Measurements from ENCODE around the gene HTR3D.

HTR3D gene

DNA sequence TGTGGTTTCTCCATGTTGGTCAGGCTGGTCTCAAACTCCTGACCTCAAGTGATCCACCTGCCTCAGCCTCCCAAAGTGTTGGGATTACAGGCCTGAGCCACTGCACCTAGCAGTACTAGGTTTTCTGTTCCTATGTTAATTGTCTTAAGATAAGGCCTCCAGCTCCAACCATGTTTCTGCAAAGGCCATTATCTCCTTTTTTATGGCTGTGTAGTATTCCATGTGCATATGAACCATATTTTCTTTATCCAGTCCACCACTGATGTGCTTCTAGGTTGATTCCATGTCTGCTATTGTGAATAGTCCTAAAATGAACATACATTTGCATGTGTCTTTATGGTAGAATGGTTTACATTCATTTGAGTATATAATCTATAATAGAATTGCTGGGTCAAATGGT is 31.1 kb downstream of the HTR3D start:
- H3K79me2 ChIP-seq (ENCODE audit: control insufficient read depth, insufficient read depth, low read length, poor library complexity): no peaks in the 10 kb centered on the region
- no peak overlapping the region for H3K4me2 ChIP-seq (ENCODE audit: low read length)
- H2BK5ac ChIP-seq (ENCODE audit: low read depth, low read length, poor library complexity): no peak overlapping the region
- H4K91ac ChIP-seq (ENCODE audit: low read depth, low read length): no peak overlapping the region
- H3K4me1 ChIP-seq (ENCODE audit: control insufficient read depth in 1 of 2, insufficient read depth in 2 of 2, low read length in 2 of 2): no peaks in the 10 kb centered on the region
- H2AK5ac ChIP-seq (ENCODE audit: low read length): no peak overlapping the region
- H3K27ac ChIP-seq (ENCODE audit: low read depth, low read length): no peak overlapping the region
- H3K9me3 ChIP-seq (ENCODE audit: insufficient read depth, low read depth, low read length): no peaks in the 10 kb centered on the region
- no peak overlapping the region for H4K8ac ChIP-seq (ENCODE audit: low read depth, low read length)
- H4K12ac ChIP-seq (ENCODE audit: low read depth, low read length): no peak overlapping the region
- no peaks in the 10 kb centered on the region for H3K36me3 ChIP-seq (ENCODE audit: control insufficient read depth in 1 of 2, insufficient read depth in 2 of 2, low read length in 2 of 2)
- no peak overlapping the region for H3K4ac ChIP-seq (ENCODE audit: low read depth, low read length)
- H2BK12ac ChIP-seq (ENCODE audit: low read length): no peak overlapping the region
- H3K23ac ChIP-seq (ENCODE audit: low read length): no peak overlapping the region
- H3K18ac ChIP-seq (ENCODE audit: low read length): no peak overlapping the region
- no peak overlapping the region for H3K9ac ChIP-seq (ENCODE audit: low read length)
- H3K27me3 ChIP-seq (ENCODE audit: insufficient read depth, low read length): no peaks in the 10 kb centered on the region
- no peak overlapping the region for H2AFZ ChIP-seq (ENCODE audit: insufficient read depth, low read length, poor library complexity)
- no peaks in the 10 kb centered on the region for H3K79me1 ChIP-seq (ENCODE audit: low read length)
- DNase-seq: no peak
- no peak overlapping the region for H2BK120ac ChIP-seq (ENCODE audit: insufficient read depth, low read length, poor library complexity)
- no peak overlapping the region for H3K4me3 ChIP-seq (ENCODE audit: low read depth, low read length)
- no peak overlapping the region for H3K14ac ChIP-seq (ENCODE audit: low read length)

DNA sequence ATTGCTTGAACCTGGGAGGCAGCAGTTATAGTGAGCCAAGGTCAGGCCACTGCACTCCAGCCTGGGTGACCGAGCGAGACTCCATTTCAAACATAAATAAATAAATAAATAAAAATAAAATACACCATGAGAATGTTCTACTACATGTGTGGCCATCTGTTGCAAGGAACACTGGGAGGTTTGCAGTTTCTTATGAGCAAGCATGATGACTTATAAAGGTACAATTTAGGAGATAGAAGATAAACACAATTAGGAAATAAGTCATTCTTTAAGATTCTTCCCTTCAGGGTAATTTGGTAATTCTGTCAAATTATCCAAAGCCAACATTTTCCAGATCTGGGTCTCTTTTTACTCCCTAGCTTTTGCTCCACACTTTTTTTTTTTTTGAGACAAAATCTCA is 34.7 kb downstream of the HTR3D start:
- Histone ChIP-seq H3K9ac (ENCODE audit: low read length) (no peak overlapping the region), H3K4me1 (ENCODE audit: control insufficient read depth in 1 of 2, insufficient read depth in 2 of 2, low read length in 2 of 2) (no peaks in the 10 kb centered on the region), H3K36me3 (ENCODE audit: control insufficient read depth in 1 of 2, insufficient read depth in 2 of 2, low read length in 2 of 2) (no peaks in the 10 kb centered on the region), H3K14ac (ENCODE audit: low read length) (no peak overlapping the region), H2BK12ac (ENCODE audit: low read length) (no peak overlapping the region), H3K18ac (ENCODE audit: low read length) (no peak overlapping the region), H3K4me2 (ENCODE audit: low read length) (no peak overlapping the region), H3K79me2 (ENCODE audit: control insufficient read depth, insufficient read depth, low read length, poor library complexity) (no peaks in the 10 kb centered on the region), H2AK5ac (ENCODE audit: low read length) (no peak overlapping the region), H3K4ac (ENCODE audit: low read depth, low read length) (no peak overlapping the region), H3K79me1 (ENCODE audit: low read length) (no peaks in the 10 kb centered on the region), H3K27me3 (ENCODE audit: insufficient read depth, low read length) (no peaks in the 10 kb centered on the region), H4K91ac (ENCODE audit: low read depth, low read length) (no peak overlapping the region), H3K4me3 (ENCODE audit: low read depth, low read length) (no peak overlapping the region), H3K23ac (ENCODE audit: low read length) (no peak overlapping the region), H2BK120ac (ENCODE audit: insufficient read depth, low read length, poor library complexity) (no peak overlapping the region), H3K27ac (ENCODE audit: low read depth, low read length) (no peak overlapping the region), H2BK5ac (ENCODE audit: low read depth, low read length, poor library complexity) (no peak overlapping the region), H3K9me3 (ENCODE audit: insufficient read depth, low read depth, low read length) (no peaks in the 10 kb centered on the region), H4K8ac (ENCODE audit: low read depth, low read length) (no peak overlapping the region), H2AFZ (ENCODE audit: insufficient read depth, low read length, poor library complexity) (no peak overlapping the region), H4K12ac (ENCODE audit: low read depth, low read length) (no peak overlapping the region)
- peak; percentile 38 to 78 for DNase-seq
- no CpG with 5 or more reads among the region's 2 CpGs for WGBS (ENCODE audit: extremely low coverage, insufficient coverage, insufficient read length)

DNA sequence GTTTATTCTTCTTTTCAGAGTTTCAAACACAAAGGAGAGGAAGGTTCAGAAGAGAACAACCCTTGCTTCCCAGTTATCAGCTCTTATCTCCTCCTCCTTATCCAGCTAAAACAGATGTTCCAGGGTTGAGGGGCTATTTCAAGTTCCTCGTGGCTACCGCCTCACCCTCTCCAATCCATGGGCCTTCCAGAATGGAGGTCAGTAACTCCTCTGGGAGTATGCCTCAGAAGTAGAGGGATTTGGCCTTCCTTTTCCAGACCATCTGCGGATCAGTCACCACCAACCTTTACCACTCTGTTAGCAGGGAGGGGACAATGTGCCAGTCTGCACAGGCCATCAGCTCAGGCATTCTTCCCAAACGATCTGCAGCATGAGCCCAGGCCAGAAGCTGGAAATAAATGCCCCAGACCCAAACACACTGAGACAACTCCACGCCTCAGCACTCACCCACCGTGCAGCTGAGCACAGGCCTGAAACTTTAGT is 36.1 kb downstream of the HTR3D start:
- Histone ChIP-seq H3K18ac (ENCODE audit: low read length) (no peak overlapping the region), H3K4me3 (ENCODE audit: low read depth, low read length) (no peak overlapping the region), H2BK5ac (ENCODE audit: low read depth, low read length, poor library complexity) (no peak overlapping the region), H3K36me3 (ENCODE audit: control insufficient read depth in 1 of 2, insufficient read depth in 2 of 2, low read length in 2 of 2) (no peaks in the 10 kb centered on the region), H3K4me1 (ENCODE audit: control insufficient read depth in 1 of 2, insufficient read depth in 2 of 2, low read length in 2 of 2) (no peaks in the 10 kb centered on the region), H4K8ac (ENCODE audit: low read depth, low read length) (no peak overlapping the region), H4K91ac (ENCODE audit: low read depth, low read length) (no peak overlapping the region), H3K4me2 (ENCODE audit: low read length) (no peak overlapping the region), H2AK5ac (ENCODE audit: low read length) (no peak overlapping the region), H3K79me1 (ENCODE audit: low read length) (no peaks in the 10 kb centered on the region), H3K9me3 (ENCODE audit: insufficient read depth, low read depth, low read length) (no peaks in the 10 kb centered on the region), H3K9ac (ENCODE audit: low read length) (no peak overlapping the region), H3K4ac (ENCODE audit: low read depth, low read length) (no peak overlapping the region), H3K23ac (ENCODE audit: low read length) (no peak overlapping the region), H3K27ac (ENCODE audit: low read depth, low read length) (no peak overlapping the region), H3K14ac (ENCODE audit: low read length) (no peak overlapping the region), H3K79me2 (ENCODE audit: control insufficient read depth, insufficient read depth, low read length, poor library complexity) (no peaks in the 10 kb centered on the region), H2BK12ac (ENCODE audit: low read length) (no peak overlapping the region), H2BK120ac (ENCODE audit: insufficient read depth, low read length, poor library complexity) (no peak overlapping the region), H3K27me3 (ENCODE audit: insufficient read depth, low read length) (no peaks in the 10 kb centered on the region), H2AFZ (ENCODE audit: insufficient read depth, low read length, poor library complexity) (no peak overlapping the region), H4K12ac (ENCODE audit: low read depth, low read length) (no peak overlapping the region)
- no CpG with 5 or more reads among the region's 6 CpGs for WGBS (ENCODE audit: extremely low coverage, insufficient coverage, insufficient read length)
- no peak for DNase-seq

- Histone ChIP-seq H3K9me3 (ENCODE audit: insufficient read depth, low read depth, low read length) (no peaks in the 10 kb centered on the region), H3K14ac (ENCODE audit: low read length) (no peak overlapping the region), H3K4me2 (ENCODE audit: low read length) (no peak overlapping the region), H3K79me2 (ENCODE audit: control insufficient read depth, insufficient read depth, low read length, poor library complexity) (no peaks in the 10 kb centered on the region), H3K36me3 (ENCODE audit: control insufficient read depth in 1 of 2, insufficient read depth in 2 of 2, low read length in 2 of 2) (no peaks in the 10 kb centered on the region), H3K4ac (ENCODE audit: low read depth, low read length) (no peak overlapping the region), H4K8ac (ENCODE audit: low read depth, low read length) (no peak overlapping the region), H4K12ac (ENCODE audit: low read depth, low read length) (no peak overlapping the region), H3K27me3 (ENCODE audit: insufficient read depth, low read length) (no peaks in the 10 kb centered on the region), H2AFZ (ENCODE audit: insufficient read depth, low read length, poor library complexity) (no peak overlapping the region), H3K23ac (ENCODE audit: low read length) (no peak overlapping the region), H3K4me3 (ENCODE audit: low read depth, low read length) (no peak overlapping the region), H2AK5ac (ENCODE audit: low read length) (no peak overlapping the region), H2BK5ac (ENCODE audit: low read depth, low read length, poor library complexity) (no peak overlapping the region), H2BK12ac (ENCODE audit: low read length) (no peak overlapping the region), H3K27ac (ENCODE audit: low read depth, low read length) (no peak overlapping the region), H4K91ac (ENCODE audit: low read depth, low read length) (no peak overlapping the region), H3K18ac (ENCODE audit: low read length) (no peak overlapping the region), H3K79me1 (ENCODE audit: low read length) (no peaks in the 10 kb centered on the region), H3K9ac (ENCODE audit: low read length) (no peak overlapping the region), H2BK120ac (ENCODE audit: insufficient read depth, low read length, poor library complexity) (no peak overlapping the region), H3K4me1 (ENCODE audit: control insufficient read depth in 1 of 2, insufficient read depth in 2 of 2, low read length in 2 of 2) (no peaks in the 10 kb centered on the region)
- WGBS (ENCODE audit: extremely low coverage, insufficient coverage, insufficient read length): no CpG with 5 or more reads among the region's 5 CpGs
- no peak for DNase-seq
These were observed 36.8 kb downstream of the HTR3D start for GRCh38 chr3:184068344-184068743.

Measured in trophoblast cell (in vitro differentiated cells and primary cell).